Tibial nerve (tissue), 4 donors: Measurements from ENCODE around the gene APOL6.

Source experiments
- CTCF ChIP-seq, 5 experiments: fragments of 200-600 bp in 3 of 5; fragments of 450-650 bp in 2 of 5; sonication (generic) in 3 of 5; IDR thresholded peaks; one replicate each; pipeline ENCODE4 v1.5.1; 2016 to 2019; ENCODE audit warnings: antibody characterized with exemption in 5 of 5, mild to moderate bottlenecking in 3 of 5, moderate library complexity in 2 of 5
- EP300 ChIP-seq, 2 donors: sonication (generic); formaldehyde crosslinking; IDR thresholded peaks; one replicate each; pipeline ENCODE4 v1.6.1; 2017; ENCODE audit warnings: antibody characterized with exemption in 2 of 2, mild to moderate bottlenecking in 1 of 2
- POLR2A ChIP-seq, 2 donors: fragments of 450-650 bp; IDR thresholded peaks; one replicate each; pipeline ENCODE4 v1.6.1; 2017; ENCODE audit warnings: antibody characterized with exemption in 2 of 2, mild to moderate bottlenecking in 2 of 2, moderate library complexity in 2 of 2

- TF ChIP-seq CTCF (IDR thresholded peaks at IDR 0.05) (no peak), POLR2A (IDR thresholded peaks at IDR 0.05) (no peak), EP300 (IDR thresholded peaks at IDR 0.05) (no peak)
These were observed 40.2 kb upstream of the APOL6 start for GRCh38 chr22:35608088-35608487.
